ENCODE data around the gene GPR15LG.

DNA sequence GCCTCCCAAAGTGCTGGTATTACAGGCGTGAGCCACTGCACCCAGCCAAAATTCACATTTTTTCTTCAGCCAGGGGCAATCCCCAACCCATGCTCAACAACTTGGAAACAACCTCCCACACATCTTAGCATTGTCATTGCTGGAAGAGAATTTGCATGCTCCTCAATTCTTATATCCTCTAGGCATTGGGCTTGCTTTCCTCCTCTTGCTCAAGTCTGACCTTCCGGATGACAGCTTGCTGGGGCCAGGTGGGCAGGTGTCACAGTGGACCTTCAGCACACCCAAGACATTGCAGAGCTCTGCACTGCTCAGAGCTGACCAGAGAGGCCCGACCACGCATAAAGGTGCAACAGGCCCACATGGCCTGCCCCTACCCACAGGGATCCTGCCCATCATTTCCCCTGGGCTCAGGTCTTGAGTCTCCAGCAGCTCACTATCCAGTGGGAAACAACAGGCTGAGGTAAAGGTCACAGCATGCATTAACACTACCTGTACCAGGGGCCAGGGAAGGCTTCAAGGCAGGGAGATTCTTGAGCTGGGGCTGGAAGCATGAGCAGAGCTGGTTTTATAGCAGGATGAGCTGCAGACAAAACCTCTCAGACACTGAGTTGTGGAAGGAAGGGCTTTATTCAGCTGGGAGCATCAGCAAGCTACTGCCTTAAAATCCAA is 6.8 kb upstream of the GPR15LG start:
- TF ChIP-seq FOXP2 (optimal IDR thresholded peaks at IDR 0.05; ENCODE audit: control extremely low read depth, extremely low read length, insufficient read depth) = no peak
- TF ChIP-seq EZH2 (IDR thresholded peaks at IDR 0.05) = no peak
